PFSK-1 (cell line): ENCODE results near the gene NAV2.

Source experiments
- FOXP2 ChIP-seq: optimal IDR thresholded peaks from 2 replicates; pipeline ENCODE3; 2011; ENCODE audit warnings: borderline replicate concordance, control low read depth, inconsistent platforms; ENCODE audit not compliant: insufficient read depth; ENCODE audit errors: extremely low read length, extremely low read depth
- POLR2AphosphoS5 ChIP-seq: IDR thresholded peaks from 2 replicates; pipeline ENCODE4 v1.6.1; 2012; ENCODE audit warnings: low read depth, mild to moderate bottlenecking, control low read depth, low read length, moderate library complexity
- SIN3A ChIP-seq: IDR thresholded peaks from 2 replicates; pipeline ENCODE4 v1.6.1; 2012; ENCODE audit warnings: mild to moderate bottlenecking, low read length, moderate library complexity, borderline replicate concordance; ENCODE audit not compliant: insufficient read depth
- TAF1 ChIP-seq: IDR thresholded peaks from 2 replicates; pipeline ENCODE4 v1.6.1; 2012; ENCODE audit warnings: low read length, control low read depth, borderline replicate concordance; ENCODE audit not compliant: insufficient read depth
- TF ChIP-seq, protein P1 (sequence below), 2 experiments: IDR thresholded peaks; 2 replicates each; pipeline versions ENCODE4 v1.6.1 to v1.8.0; 2011 to 2012; ENCODE audit warnings: low read depth in 2 of 2, low read length in 2 of 2, control low read depth in 1 of 2, inconsistent platforms in 1 of 2, mild to moderate bottlenecking in 1 of 2, moderate library complexity in 1 of 2; ENCODE audit not compliant: insufficient read depth in 1 of 2

Gene NAV2

DNA sequence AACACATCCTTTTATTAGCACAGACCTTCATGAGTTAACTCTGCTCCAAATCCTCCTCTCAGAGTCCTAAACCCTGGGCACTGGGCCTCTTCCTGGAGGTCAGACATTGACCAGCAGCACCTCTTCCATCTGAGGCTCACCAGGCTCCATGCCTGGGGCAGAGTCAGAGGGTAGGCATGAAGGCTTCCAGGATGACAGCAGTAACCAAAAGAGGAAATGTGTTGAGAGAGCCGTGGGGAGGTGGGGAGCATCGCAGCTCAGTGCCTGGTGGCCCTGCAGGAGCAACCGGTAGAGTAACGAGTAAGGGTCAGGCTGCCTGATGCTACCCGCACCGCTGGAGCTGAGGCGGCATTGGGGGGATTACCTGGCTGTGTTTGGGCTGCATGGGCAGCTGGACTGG, 9.4 kb upstream of the NAV2 start:
- TF ChIP-seq, protein P1, sequence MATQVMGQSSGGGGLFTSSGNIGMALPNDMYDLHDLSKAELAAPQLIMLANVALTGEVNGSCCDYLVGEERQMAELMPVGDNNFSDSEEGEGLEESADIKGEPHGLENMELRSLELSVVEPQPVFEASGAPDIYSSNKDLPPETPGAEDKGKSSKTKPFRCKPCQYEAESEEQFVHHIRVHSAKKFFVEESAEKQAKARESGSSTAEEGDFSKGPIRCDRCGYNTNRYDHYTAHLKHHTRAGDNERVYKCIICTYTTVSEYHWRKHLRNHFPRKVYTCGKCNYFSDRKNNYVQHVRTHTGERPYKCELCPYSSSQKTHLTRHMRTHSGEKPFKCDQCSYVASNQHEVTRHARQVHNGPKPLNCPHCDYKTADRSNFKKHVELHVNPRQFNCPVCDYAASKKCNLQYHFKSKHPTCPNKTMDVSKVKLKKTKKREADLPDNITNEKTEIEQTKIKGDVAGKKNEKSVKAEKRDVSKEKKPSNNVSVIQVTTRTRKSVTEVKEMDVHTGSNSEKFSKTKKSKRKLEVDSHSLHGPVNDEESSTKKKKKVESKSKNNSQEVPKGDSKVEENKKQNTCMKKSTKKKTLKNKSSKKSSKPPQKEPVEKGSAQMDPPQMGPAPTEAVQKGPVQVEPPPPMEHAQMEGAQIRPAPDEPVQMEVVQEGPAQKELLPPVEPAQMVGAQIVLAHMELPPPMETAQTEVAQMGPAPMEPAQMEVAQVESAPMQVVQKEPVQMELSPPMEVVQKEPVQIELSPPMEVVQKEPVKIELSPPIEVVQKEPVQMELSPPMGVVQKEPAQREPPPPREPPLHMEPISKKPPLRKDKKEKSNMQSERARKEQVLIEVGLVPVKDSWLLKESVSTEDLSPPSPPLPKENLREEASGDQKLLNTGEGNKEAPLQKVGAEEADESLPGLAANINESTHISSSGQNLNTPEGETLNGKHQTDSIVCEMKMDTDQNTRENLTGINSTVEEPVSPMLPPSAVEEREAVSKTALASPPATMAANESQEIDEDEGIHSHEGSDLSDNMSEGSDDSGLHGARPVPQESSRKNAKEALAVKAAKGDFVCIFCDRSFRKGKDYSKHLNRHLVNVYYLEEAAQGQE (IDR thresholded peaks at IDR 0.05; ENCODE audit: insufficient read depth in 1 of 2, low read depth in 2 of 2, low read length in 2 of 2), result no peak
- TF ChIP-seq TAF1 (no peak), POLR2AphosphoS5 (no peak), SIN3A (no peak), FOXP2 (no peak)

DNA sequence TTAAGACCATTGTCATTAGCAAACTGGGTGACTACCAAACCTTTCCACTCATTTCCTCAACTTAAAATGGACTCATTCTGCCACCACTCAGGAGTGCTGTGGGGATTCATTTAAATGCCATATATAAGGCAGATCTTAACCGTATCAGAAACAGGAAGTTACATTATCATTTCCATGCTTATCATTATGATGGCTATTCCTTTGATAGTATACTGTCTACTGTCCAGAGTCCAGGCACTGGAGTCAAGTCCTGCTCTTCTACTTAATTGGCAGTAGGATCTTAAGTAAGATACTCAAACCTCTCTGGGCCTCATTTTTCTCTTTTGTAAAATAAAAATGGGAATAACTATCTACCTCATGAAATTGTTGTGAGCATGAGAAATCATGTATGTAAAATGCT, 8.4 kb upstream of the NAV2 start:
- no peak for TF ChIP-seq FOXP2
- no peak for TF ChIP-seq TAF1
- TF ChIP-seq SIN3A, result no peak
- TF ChIP-seq, protein P1 (IDR thresholded peaks at IDR 0.05; ENCODE audit: insufficient read depth in 1 of 2, low read depth in 2 of 2, low read length in 2 of 2), result no peak
- TF ChIP-seq POLR2AphosphoS5, result no peak

DNA sequence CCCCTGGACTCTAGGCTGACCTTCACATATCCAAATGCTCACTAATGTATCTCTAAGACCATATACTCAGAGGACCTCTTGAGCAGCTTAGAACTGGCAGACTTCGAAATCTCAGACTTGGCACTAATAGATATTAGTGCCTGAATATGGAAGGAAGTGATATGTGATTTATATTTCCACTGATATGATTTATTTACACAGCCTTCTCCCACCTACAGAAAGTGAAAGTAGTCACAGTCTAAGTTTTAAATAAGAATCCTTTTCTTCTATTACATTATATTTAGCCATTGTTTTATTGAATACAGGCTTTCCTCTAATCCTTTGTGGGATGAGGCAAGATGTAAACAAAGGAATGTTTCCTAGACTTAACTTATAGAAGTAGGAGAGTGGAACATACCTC, 6.7 kb upstream of the NAV2 start:
- TF ChIP-seq SIN3A (no peak), FOXP2 (no peak), TAF1 (no peak), POLR2AphosphoS5 (no peak)
- TF ChIP-seq, protein P1 (IDR thresholded peaks at IDR 0.05; ENCODE audit: insufficient read depth in 1 of 2, low read depth in 2 of 2, low read length in 2 of 2), result no peak

DNA sequence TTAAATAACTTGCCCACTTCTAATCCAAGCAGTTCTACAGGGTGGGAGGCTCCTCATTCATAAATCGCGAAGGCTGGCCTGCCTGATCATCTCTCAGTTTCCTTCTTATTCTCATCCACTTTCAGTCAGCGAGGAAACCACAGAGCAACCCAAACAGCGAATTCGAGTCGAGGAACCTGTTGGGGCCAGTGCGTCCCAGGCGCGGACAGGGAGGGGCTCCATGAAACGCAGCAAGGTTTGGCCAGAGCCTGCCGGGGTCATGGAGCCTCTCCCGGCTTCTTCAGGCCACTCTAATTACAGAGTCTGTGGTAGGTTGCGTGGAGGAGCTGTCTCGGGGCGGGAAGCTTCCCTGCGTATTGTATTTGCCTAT, 741 bp upstream of the NAV2 start:
- TF ChIP-seq SIN3A, result 0 out of 2 replicates have a peak, but pooled peaks have one; percentile 39
- no peak for TF ChIP-seq POLR2AphosphoS5
- TF ChIP-seq, protein P1 (IDR thresholded peaks at IDR 0.05; ENCODE audit: insufficient read depth in 1 of 2, low read depth in 2 of 2, low read length in 2 of 2), result no peak
